ENCODE measurements around the gene SCAND1.
"Not testable (repeated sequence)": the region's sequence is repeated elsewhere in the genome, so short reads cannot be mapped to it uniquely, and the experiment has no call there.

Gene SCAND1

GRCh38 chr20:35956616-35957015, 2.3 kb upstream of the SCAND1 start:
- DNase-seq, result no peak

GRCh38 chr20:35954907-35955251, 577 bp upstream of the SCAND1 start:
- peak; percentile 79 for DNase-seq

- DNase-seq, result peak; percentile 76
These were observed 709 bp downstream of the SCAND1 start for GRCh38 chr20:35953387-35954199.

- peak; percentile 37 for DNase-seq
These were observed 1.6 kb downstream of the SCAND1 start for GRCh38 chr20:35952480-35953386.

- not testable (repeated sequence) for DNase-seq
These were observed 2.2 kb downstream of the SCAND1 start for GRCh38 chr20:35952080-35952479.

GRCh38 chr20:35950093-35950492, 4.2 kb downstream of the SCAND1 start:
- DNase-seq, result no peak

- DNase-seq, result no peak
These were observed 6.4 kb downstream of the SCAND1 start for GRCh38 chr20:35947907-35948306.

- DNase-seq, result peak; percentile 42
These were observed 6.8 kb downstream of the SCAND1 start for GRCh38 chr20:35947489-35947888.

GRCh38 chr20:35942243-35942642, 12.1 kb downstream of the SCAND1 start:
- no peak for DNase-seq

- no peak for DNase-seq
These were observed 12.7 kb downstream of the SCAND1 start for GRCh38 chr20:35941620-35942019.

GRCh38 chr20:35939264-35939663, 15.0 kb downstream of the SCAND1 start:
- DNase-seq, result no peak

- no peak for DNase-seq
These were observed 20.3 kb downstream of the SCAND1 start for GRCh38 chr20:35934050-35934449.

GRCh38 chr20:35929301-35929700, 25.0 kb downstream of the SCAND1 start:
- DNase-seq, result no peak

- DNase-seq, result no peak
These were observed 33.8 kb downstream of the SCAND1 start for GRCh38 chr20:35920523-35920922.

GRCh38 chr20:35918021-35918420, 36.3 kb downstream of the SCAND1 start:
- DNase-seq, result no peak

- no peak for DNase-seq
These were observed 37.2 kb downstream of the SCAND1 start for GRCh38 chr20:35917077-35917476.

- no peak for DNase-seq
These were observed 41.4 kb downstream of the SCAND1 start for GRCh38 chr20:35912881-35913280.

GRCh38 chr20:35910254-35910653, 44.0 kb downstream of the SCAND1 start:
- DNase-seq, result no peak

GRCh38 chr20:35909796-35910195, 44.5 kb downstream of the SCAND1 start:
- DNase-seq, result no peak

- DNase-seq, result no peak
These were observed 45.1 kb downstream of the SCAND1 start for GRCh38 chr20:35909176-35909575.

GRCh38 chr20:35908007-35908406, 46.3 kb downstream of the SCAND1 start:
- DNase-seq, result peak; percentile 86

- peak; percentile 67 for DNase-seq
These were observed 47.1 kb downstream of the SCAND1 start for GRCh38 chr20:35907017-35907701.

GRCh38 chr20:35904982-35905663, 49.2 kb downstream of the SCAND1 start:
- no peak for DNase-seq

Data from NCI-H69 (cell line).